ENCODE measurements around the gene UNKL.
"Not testable (repeated sequence)": the region's sequence is repeated elsewhere in the genome, so short reads cannot be mapped to it uniquely, and the experiment has no call there.

Gene UNKL

GRCh38 chr16:1335211-1335971 lies 79.1 kb downstream of the UNKL start:
- no peak for DNase-seq

- no peak for DNase-seq
Observed at GRCh38 chr16:1334739-1335138, 79.8 kb downstream of the UNKL start.

GRCh38 chr16:1333854-1334700 lies 80.4 kb downstream of the UNKL start:
- no peak for DNase-seq

GRCh38 chr16:1333149-1333812 lies 81.2 kb downstream of the UNKL start, which contains the start of gene BAIAP3:
Gene BAIAP3 (plus strand): TSS chr16:1333645. CDS start chr16:1338550, 4,905 bp downstream.
- peak; percentile 20 for DNase-seq

- DNase-seq: no peak
Observed at GRCh38 chr16:1332618-1333148, 81.8 kb downstream of the UNKL start.

- DNase-seq: no peak
Observed at GRCh38 chr16:1331712-1332617, 82.5 kb downstream of the UNKL start.

- DNase-seq: no peak
Observed at GRCh38 chr16:1330931-1331711, 83.4 kb downstream of the UNKL start.

- DNase-seq: no peak
Observed at GRCh38 chr16:1330260-1330914, 84.1 kb downstream of the UNKL start.

GRCh38 chr16:1328961-1329360 lies 85.5 kb downstream of the UNKL start:
- DNase-seq: not testable (repeated sequence)

- not testable (repeated sequence) for DNase-seq
Observed at GRCh38 chr16:1328136-1328535, 86.4 kb downstream of the UNKL start.

- DNase-seq: no peak
Observed at GRCh38 chr16:1327619-1327947, 86.9 kb downstream of the UNKL start.

- DNase-seq: no peak
Observed at GRCh38 chr16:1326946-1327618, 87.4 kb downstream of the UNKL start.

- no peak for DNase-seq
Observed at GRCh38 chr16:1326391-1326790, 88.1 kb downstream of the UNKL start.

- no peak for DNase-seq
Observed at GRCh38 chr16:1325673-1326371, 88.7 kb downstream of the UNKL start.

GRCh38 chr16:1325261-1325660 lies 89.2 kb downstream of the UNKL start:
- no peak for DNase-seq

GRCh38 chr16:1324286-1324826 lies 90.1 kb downstream of the UNKL start:
- DNase-seq: no peak

GRCh38 chr16:1323296-1324239 lies 90.9 kb downstream of the UNKL start:
- DNase-seq: no peak

- DNase-seq: no peak
Observed at GRCh38 chr16:1322407-1322806, 92.1 kb downstream of the UNKL start.

Measured in effector CD8-positive, alpha-beta T cell (primary cell).